Choroid plexus epithelial cell (primary cell): ENCODE data around the gene DPP9.

Source experiments
- DNase-seq: peaks from one replicate; pipeline ENCODE4 v3.0.0-alpha.2; 2010; ENCODE audit warnings: low read depth
- H3K4me3 ChIP-seq: 2 replicates; pipeline ENCODE4 v1.5.1; 2011; ENCODE audit warnings: low read depth, mild to moderate bottlenecking, control low read depth, low read length, moderate library complexity
- TF ChIP-seq, protein P1 (sequence below): conservative IDR thresholded peaks from 2 replicates; pipeline ENCODE4 v1.5.1; 2011; ENCODE audit warnings: low read depth, mild to moderate bottlenecking, control low read depth, inconsistent platforms, low read length, moderate library complexity

Gene DPP9

DNA sequence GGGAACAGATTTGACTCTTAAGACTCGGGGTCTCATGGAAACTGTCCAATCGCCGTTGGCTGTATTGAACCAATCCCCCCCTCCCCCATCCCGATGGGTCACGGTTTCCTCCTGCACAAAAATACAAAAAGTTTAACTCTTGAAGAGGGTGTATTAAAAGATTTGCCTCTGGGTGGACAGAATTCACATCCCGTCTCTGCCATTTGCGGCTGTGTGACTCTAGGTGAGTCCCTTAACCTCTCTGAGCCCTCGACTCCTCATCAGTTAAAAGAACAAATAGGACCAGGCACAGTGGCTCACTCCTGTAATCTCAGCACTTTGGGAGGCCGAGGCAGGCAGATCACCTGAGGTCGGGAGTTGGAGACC, 36.6 kb upstream of the DPP9 start:
- no peak overlapping the region for H3K4me3 ChIP-seq
- TF ChIP-seq, protein P1, sequence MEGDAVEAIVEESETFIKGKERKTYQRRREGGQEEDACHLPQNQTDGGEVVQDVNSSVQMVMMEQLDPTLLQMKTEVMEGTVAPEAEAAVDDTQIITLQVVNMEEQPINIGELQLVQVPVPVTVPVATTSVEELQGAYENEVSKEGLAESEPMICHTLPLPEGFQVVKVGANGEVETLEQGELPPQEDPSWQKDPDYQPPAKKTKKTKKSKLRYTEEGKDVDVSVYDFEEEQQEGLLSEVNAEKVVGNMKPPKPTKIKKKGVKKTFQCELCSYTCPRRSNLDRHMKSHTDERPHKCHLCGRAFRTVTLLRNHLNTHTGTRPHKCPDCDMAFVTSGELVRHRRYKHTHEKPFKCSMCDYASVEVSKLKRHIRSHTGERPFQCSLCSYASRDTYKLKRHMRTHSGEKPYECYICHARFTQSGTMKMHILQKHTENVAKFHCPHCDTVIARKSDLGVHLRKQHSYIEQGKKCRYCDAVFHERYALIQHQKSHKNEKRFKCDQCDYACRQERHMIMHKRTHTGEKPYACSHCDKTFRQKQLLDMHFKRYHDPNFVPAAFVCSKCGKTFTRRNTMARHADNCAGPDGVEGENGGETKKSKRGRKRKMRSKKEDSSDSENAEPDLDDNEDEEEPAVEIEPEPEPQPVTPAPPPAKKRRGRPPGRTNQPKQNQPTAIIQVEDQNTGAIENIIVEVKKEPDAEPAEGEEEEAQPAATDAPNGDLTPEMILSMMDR, result no peak
- no peak for DNase-seq

DNA sequence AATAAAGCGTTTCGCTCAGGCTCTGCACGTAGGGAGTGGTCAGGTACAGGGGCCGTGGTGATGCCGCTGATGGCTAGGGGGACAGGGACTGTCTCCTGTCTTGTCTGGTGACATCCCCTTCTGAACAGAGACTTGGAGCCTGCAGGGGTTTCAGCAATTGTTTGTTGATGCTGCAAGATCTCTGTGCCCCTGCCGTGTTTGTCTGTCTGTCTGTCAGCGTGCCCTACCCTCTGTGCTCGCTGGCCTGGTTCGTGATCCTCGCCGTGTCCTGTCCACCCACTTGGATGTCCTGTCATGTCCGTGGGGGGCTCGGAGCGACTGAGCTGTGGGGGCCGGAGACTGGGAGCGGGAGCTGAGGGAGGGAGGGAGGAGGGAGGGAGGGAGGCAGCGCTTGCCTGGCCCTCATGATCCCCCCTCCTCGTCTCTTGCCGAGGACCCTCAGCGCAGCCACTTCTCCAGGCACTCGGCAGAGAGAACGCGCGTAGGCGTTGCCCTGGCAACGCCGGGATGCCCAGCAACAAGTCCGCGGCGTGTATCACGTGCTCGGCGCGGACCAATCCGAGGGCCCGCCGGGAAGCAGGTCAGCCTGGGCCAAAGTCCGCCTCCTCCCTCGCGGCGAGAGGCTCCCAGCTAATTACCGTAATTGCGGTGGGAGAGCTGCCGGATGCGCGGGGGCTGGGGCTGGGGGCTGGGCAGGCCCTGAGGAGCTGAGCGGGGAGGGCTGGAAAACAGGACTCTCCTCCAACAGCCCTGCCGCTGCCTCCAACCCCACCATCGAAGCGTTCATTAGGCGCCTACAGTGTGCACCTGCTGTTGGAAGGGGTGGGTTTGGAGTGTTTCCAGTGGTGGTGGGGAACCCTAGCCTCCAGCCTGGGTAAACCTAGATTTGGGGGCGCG, 36.0 kb upstream of the DPP9 start:
- DNase-seq, result peak; percentile 91
- H3K4me3 ChIP-seq, result peak overlapping the region; percentile 42
- TF ChIP-seq, protein P1, result no peak

DNA sequence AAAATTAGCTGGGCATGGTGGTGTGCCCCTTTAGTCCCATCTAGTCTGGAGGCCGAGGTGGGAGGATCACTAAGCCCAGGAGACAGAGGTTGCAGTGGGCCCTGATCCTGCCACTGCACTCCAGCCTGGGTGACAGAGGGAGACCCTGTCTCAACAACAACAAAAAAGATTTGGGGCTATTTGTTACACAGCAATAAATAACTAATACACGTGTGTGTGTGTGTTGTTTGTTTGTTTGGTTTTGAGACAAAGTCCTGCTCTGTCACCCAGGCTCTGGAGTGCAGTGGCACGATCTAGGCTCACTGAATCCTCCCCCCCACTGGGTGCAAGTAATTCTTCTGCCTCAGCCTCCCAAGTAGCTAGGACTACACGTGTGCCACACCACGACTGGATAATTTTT, 35.0 kb upstream of the DPP9 start:
- H3K4me3 ChIP-seq, result no peak overlapping the region
- DNase-seq, result no peak
- TF ChIP-seq, protein P1, result no peak

DNA sequence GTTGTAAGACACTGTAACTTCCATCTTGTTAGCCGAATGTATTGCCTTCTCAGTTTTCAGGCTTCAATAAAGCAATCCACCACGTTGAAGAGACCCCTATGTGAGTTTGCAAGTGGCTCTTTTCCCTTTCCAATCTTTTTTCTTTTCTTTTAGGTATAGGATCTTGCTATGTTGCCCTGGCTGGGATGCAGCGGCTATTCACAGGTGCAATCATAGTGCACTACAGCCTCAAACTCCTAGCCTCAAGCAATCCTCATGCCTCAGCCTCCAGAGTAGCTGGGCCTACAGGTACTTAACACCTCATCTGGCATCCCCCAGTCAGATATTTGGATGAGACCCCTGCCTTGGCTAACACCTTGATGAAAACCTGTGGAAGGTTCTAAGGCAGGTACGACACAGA, 34.4 kb upstream of the DPP9 start:
- TF ChIP-seq, protein P1, result no peak
- no peak overlapping the region for H3K4me3 ChIP-seq
- no peak for DNase-seq

DNA sequence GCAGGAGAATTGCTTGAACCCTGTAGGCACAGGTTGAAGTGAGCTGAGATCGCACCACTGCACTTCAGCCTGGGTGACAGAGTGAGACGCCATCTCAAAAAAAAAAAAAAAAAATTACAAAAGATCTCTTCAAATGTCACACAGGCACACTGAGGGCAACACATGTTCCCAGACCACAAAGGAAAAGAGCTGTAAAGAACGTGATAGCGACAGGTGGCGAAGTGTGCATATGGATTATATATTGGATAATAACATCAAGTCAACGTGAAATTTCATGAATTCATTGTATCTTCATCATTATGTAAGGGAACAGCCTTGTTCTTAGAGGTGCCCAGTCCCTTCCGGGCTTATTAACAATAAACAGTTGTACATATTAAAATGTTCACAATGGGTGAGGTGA, 31.8 kb upstream of the DPP9 start:
- DNase-seq, result no peak
- no peak overlapping the region for H3K4me3 ChIP-seq
- TF ChIP-seq, protein P1, result no peak

DNA sequence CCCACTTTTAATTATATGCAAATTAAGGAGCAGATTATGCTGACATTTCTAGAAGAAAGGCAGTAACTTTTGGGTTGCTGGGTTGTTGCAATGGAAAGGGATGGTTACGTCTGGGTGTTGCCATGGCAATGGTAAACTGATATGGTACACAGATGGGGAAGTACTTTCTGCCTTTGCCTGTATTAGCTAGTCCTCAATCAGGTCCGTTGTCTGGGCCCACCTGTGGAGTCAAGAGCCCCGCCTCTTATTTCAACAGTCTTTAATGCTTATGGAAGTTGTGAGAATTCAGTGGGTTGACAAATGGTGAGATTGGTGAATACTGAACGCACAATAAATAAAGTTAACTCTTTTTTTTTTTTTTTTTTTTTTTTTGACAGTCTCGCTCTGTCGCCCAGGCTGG, 30.6 kb upstream of the DPP9 start:
- peak; percentile 58 for DNase-seq
- TF ChIP-seq, protein P1, result no peak
- H3K4me3 ChIP-seq, result no peak overlapping the region
